HCEC 1CT (cell line): ENCODE data around the gene KRT31.
A peak's percentile ranks its signal among the peaks of the same experiment; 100 is the strongest.
"Not testable (repeated sequence)": the region's sequence is repeated elsewhere in the genome, so short reads cannot be mapped to it uniquely, and the experiment has no call there.

ENCODE experiments used
- DNase-seq: peaks from one replicate; pipeline ENCODE4 v3.0.0-alpha.2; 2017

KRT31 gene

GRCh38 chr17:41386227-41386626 lies 11.2 kb downstream of the KRT31 start:
- DNase-seq, result no peak

- no peak for DNase-seq
Measured at GRCh38 chr17:41383690-41384089, 13.7 kb downstream of the KRT31 start.

GRCh38 chr17:41382394-41382793 lies 15.0 kb downstream of the KRT31 start:
- DNase-seq, result peak; percentile 81

- not testable (repeated sequence) for DNase-seq
Measured at GRCh38 chr17:41381943-41382342, 15.5 kb downstream of the KRT31 start, which contains the start of gene KRT34. Gene KRT34 (minus strand): TSS chr17:41382306. CDS start chr17:41382246, 60 bp downstream.

GRCh38 chr17:41380091-41380490 lies 17.3 kb downstream of the KRT31 start:
- DNase-seq, result peak; percentile 90

- DNase-seq, result peak; percentile 28
Measured at GRCh38 chr17:41377546-41377945, 19.9 kb downstream of the KRT31 start.

GRCh38 chr17:41369713-41370112 lies 27.7 kb downstream of the KRT31 start, which contains the start of gene KRT33B:
Gene KRT33B (minus strand): TSS chr17:41369813. CDS start chr17:41369750, 63 bp downstream.
- no peak for DNase-seq

- no peak for DNase-seq
Measured at GRCh38 chr17:41369023-41369422, 28.4 kb downstream of the KRT31 start.

GRCh38 chr17:41367426-41368075 lies 29.9 kb downstream of the KRT31 start:
- DNase-seq, result peak; percentile 79

GRCh38 chr17:41366070-41366469 lies 31.3 kb downstream of the KRT31 start:
- DNase-seq, result no peak

- no peak for DNase-seq
Measured at GRCh38 chr17:41363881-41364280, 33.5 kb downstream of the KRT31 start.

GRCh38 chr17:41360296-41360995 lies 37.0 kb downstream of the KRT31 start:
- peak; percentile 50 for DNase-seq

- DNase-seq, result no peak
Measured at GRCh38 chr17:41354536-41354935, 42.9 kb downstream of the KRT31 start.

GRCh38 chr17:41352597-41353366 lies 44.6 kb downstream of the KRT31 start:
- peak; percentile 26 for DNase-seq

GRCh38 chr17:41351177-41351576 lies 46.2 kb downstream of the KRT31 start:
- DNase-seq, result no peak

GRCh38 chr17:41350381-41350878 lies 47.0 kb downstream of the KRT31 start, which contains the start of gene KRT33A:
Gene KRT33A (minus strand): TSS chr17:41350828. CDS start chr17:41350767, 61 bp downstream.
- not testable (repeated sequence) for DNase-seq

- DNase-seq, result no peak
Measured at GRCh38 chr17:41347869-41348760, 49.3 kb downstream of the KRT31 start.

- DNase-seq, result not testable (repeated sequence)
Measured at GRCh38 chr17:41346421-41346820, 51.0 kb downstream of the KRT31 start.

GRCh38 chr17:41345992-41346391 lies 51.4 kb downstream of the KRT31 start:
- DNase-seq, result no peak
